DMS 273 treated with DMSO at 0.1 percent for 48 hours (cell line): ENCODE data around the gene GNG3.

Experiments
- DNase-seq: peaks from one replicate; lab custom pipeline; 2025; lab: John Stamatoyannopoulos, UW

Gene GNG3

GRCh38 chr11:62757846-62758788 is 50.6 kb downstream of the GNG3 start:
- DNase-seq: no peak
